NCI-H2227 (cell line): ENCODE results near the gene LIF.
"Not testable (repeated sequence)": the region's sequence is repeated elsewhere in the genome, so short reads cannot be mapped to it uniquely, and the experiment has no call there.

Experiments
- DNase-seq: peaks from one replicate; lab custom pipeline; 2025; ENCODE audit not compliant: unreplicated experiment; lab: John Stamatoyannopoulos, UW

Gene LIF

DNA sequence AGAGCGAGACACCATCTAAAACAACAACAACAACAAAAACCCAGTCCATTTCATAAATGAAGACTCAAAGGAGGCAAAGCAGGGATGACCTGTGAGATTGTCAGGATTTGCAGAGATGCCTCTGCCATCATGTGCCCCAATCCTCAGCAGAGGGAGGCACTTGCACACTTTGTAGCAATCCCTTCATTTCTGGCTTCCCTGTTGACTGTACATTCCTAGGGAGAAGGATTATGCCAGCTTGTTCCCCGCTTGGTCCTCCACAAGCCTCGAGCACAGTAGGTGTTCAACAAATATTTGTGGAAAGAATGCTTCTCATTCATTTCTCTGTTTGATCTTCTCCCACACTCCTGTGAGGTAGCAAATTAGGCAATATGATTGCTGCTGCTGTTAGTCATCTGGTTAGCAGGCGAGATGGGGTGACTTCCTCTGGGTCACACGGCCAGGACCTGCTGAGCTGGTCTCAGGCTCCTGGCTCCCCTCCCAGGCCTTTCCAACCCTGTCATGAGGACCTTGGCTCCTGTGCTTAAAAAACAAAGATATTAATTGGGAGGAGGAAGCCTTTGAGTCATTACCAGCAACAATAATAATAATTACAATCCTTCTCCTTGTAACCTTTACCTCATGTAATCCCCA lies 34.1 kb downstream of the LIF start:
- no peak for DNase-seq

GRCh38 chr22:30211124-30211820 lies 35.3 kb downstream of the LIF start:
- no peak for DNase-seq

- DNase-seq, result no peak
Observed at GRCh38 chr22:30210235-30210909, 36.2 kb downstream of the LIF start.

DNA sequence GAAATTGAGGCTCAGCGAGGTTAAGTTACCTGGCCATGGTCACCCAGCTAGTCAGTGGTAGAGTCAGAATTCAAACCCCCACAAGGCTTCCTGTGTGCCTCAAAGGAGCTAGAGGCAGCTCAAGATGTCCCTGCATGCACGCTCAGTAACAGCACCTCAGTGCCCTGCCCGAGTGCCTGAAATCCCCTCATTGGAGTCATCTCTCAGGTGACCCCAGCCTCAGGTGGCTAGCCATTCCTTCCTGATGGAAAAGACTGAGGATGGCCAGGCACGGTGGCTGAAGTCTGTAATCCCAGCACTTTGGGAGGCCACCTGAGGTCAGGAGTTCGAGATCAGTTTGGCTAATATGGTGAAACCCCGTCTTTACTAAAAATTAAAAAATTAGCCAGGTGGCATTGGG lies 36.9 kb downstream of the LIF start:
- DNase-seq, result no peak

- DNase-seq, result no peak
Observed at GRCh38 chr22:30208631-30209603, 37.6 kb downstream of the LIF start.

GRCh38 chr22:30206944-30207343 lies 39.6 kb downstream of the LIF start:
- DNase-seq, result no peak

DNA sequence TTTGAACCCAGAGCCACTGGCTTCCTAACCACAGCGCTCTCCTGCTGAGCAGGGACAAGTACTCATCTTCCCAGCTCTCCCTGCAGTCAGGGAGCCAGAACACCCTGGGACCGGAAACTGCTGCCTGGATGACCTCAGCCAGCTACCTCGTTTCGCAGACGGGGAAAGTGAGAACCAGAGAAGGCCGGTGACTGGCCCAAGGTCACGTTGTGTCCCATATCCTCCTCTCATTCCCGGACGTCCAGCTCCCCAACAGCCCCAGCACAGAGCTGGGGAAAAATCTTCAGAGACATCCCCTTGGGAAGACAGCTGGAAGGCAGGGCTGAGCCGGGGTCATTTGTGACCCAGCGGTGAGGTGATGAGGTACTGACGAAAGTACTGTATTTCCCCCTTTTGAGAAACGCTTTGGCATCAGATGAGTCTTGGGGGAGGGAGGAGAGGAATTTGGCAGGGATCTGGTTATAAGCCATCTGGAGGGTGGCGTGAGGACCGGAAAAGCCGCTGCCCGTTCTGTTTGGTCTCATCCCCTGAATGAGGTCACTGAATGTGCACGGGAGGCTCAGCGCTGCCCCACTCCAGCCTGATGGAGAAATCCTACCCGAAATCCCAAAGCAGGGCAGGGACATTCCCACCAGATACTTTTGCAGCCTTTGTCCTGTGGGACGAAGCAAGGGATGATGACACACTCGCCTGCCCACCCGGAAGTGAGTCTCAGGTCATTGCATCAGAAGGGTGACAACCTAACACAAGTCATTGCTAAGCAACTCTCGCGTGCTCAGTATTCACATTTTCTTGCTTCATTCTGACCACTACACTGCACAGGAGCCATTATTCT lies 41.1 kb downstream of the LIF start:
- no peak for DNase-seq

DNA sequence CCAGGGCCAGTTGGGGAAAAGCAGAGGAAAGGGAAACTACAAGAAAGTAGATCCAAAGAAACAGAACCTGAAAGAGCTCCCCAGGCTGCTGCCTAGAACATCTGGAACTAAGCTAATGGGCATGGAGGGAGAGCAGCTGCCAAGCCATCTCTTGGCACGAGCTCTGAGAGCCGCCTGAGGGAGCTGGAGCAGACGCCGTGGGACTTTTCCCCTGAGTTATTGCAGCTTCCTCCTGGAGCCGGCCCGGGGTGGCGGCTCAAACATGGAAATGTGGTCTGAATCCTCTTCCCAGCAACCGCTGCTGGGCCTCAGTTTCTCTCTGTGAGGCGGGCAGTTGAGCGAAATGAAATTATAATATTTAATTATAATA lies 41.8 kb downstream of the LIF start:
- DNase-seq, result no peak

GRCh38 chr22:30204015-30204741 lies 42.4 kb downstream of the LIF start:
- no peak for DNase-seq

- no peak for DNase-seq
Observed at GRCh38 chr22:30202531-30203006, 44.0 kb downstream of the LIF start.

DNA sequence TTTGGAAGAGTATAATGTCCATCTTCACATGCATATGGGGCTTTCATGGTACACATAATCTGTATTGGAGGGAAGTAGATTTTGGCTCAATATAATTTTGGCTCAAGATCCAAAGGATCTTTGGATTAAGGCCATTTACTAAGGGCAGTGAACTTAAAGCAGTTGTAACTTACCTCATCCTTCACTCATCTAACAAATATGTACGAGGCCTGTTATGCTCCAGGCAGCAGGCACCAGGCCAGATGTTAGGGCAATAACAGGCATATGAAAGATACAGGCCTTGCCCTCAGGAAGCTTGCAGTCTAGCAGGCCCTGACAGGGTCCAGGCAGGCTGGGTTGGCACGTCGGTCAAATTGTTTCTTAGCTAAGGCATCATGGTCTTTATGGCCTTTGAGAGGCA lies 44.6 kb downstream of the LIF start:
- no peak for DNase-seq

- not testable (repeated sequence) for DNase-seq
Observed at GRCh38 chr22:30200905-30201304, 45.7 kb downstream of the LIF start.

DNA sequence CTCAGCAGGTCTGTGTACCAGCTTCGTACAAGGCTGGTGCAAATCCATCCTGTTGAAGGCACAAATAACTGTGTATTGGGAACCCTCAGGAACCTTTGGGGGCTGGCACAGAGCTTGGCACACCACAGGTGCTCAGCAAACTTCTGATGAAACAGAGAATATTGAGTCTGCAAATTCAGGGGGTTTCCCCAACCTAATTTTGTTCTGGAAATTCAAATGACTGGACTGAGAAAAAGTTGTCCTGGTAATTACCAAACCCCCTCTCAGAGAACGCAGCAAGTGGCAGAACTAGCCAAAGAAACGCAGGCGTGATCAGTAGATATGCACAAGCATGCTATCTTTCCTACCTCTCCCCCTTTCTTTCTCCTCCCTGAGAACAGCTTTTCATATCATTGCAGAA lies 47.6 kb downstream of the LIF start:
- no peak for DNase-seq

- no peak for DNase-seq
Observed at GRCh38 chr22:30198152-30198825, 48.3 kb downstream of the LIF start.

DNA sequence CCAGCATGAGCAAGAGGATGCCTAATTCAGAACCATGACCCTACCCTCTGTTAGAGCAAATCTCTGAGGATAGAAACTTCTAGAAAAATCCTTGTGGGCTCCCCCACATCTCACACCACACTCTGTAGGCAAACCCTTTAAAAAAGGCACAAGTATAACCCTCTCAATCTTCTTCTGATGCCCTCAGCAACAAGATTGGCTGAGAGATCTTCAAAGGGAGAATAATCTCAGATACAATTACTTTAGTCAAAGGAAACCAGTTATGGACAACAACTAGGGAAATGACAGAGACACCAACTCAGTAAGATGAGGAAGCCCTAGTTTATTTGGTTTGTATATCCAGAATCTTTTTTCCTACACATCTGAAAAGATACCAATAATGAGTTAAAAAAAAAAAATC lies 49.2 kb downstream of the LIF start:
- DNase-seq, result no peak

- no peak for DNase-seq
Observed at GRCh38 chr22:30196880-30197336, 49.7 kb downstream of the LIF start.

GRCh38 chr22:30196141-30196879 lies 50.2 kb downstream of the LIF start:
- peak; percentile 62 for DNase-seq
